WI38 (cell line): ENCODE measurements around the gene MTMR12.
"Not testable (repeated sequence)": the region's sequence is repeated elsewhere in the genome, so short reads cannot be mapped to it uniquely, and the experiment has no call there.

Experiments
- H3K4me3 ChIP-seq: 2 replicates; pipeline ENCODE4 v1.5.1; 2011; ENCODE audit warnings: low read depth, mild to moderate bottlenecking, control low read depth, low read length
- CTCF ChIP-seq: IDR thresholded peaks from 2 replicates; pipeline ENCODE4 v1.5.1; 2012; ENCODE audit warnings: low read depth, mild to moderate bottlenecking, control low read depth, low read length

Gene MTMR12

GRCh38 chr5:32230356-32231099, 82.2 kb downstream of the MTMR12 start:
- no peak for TF ChIP-seq CTCF
- no peak overlapping the region for H3K4me3 ChIP-seq

GRCh38 chr5:32229586-32229985, 83.2 kb downstream of the MTMR12 start:
- H3K4me3 ChIP-seq: no peak overlapping the region
- TF ChIP-seq CTCF: no peak

GRCh38 chr5:32228816-32229215, 83.9 kb downstream of the MTMR12 start:
- H3K4me3 ChIP-seq: no peak overlapping the region
- no peak for TF ChIP-seq CTCF

GRCh38 chr5:32225445-32225844, 87.3 kb downstream of the MTMR12 start:
- no peak overlapping the region for H3K4me3 ChIP-seq
- TF ChIP-seq CTCF: no peak

GRCh38 chr5:32223972-32224609, 88.6 kb downstream of the MTMR12 start:
- TF ChIP-seq CTCF: no peak
- no peak overlapping the region for H3K4me3 ChIP-seq

GRCh38 chr5:32222723-32223470, 89.8 kb downstream of the MTMR12 start:
- no peak for TF ChIP-seq CTCF
- no peak overlapping the region for H3K4me3 ChIP-seq

GRCh38 chr5:32217886-32218396, 94.8 kb downstream of the MTMR12 start:
- no peak for TF ChIP-seq CTCF
- H3K4me3 ChIP-seq: no peak overlapping the region

- H3K4me3 ChIP-seq: not testable (repeated sequence)
Measured at GRCh38 chr5:32214344-32214743, 98.4 kb downstream of the MTMR12 start.
